CD4-positive, alpha-beta T cell treated with Interleukin-4 for 1 hour (primary cell): ENCODE data around the gene MATCAP1.

Experiments used
- DNase-seq, 2 donors: peaks; one replicate each; pipeline ENCODE4 v3.0.0-alpha.2; 2020 to 2022

Gene MATCAP1

DNA sequence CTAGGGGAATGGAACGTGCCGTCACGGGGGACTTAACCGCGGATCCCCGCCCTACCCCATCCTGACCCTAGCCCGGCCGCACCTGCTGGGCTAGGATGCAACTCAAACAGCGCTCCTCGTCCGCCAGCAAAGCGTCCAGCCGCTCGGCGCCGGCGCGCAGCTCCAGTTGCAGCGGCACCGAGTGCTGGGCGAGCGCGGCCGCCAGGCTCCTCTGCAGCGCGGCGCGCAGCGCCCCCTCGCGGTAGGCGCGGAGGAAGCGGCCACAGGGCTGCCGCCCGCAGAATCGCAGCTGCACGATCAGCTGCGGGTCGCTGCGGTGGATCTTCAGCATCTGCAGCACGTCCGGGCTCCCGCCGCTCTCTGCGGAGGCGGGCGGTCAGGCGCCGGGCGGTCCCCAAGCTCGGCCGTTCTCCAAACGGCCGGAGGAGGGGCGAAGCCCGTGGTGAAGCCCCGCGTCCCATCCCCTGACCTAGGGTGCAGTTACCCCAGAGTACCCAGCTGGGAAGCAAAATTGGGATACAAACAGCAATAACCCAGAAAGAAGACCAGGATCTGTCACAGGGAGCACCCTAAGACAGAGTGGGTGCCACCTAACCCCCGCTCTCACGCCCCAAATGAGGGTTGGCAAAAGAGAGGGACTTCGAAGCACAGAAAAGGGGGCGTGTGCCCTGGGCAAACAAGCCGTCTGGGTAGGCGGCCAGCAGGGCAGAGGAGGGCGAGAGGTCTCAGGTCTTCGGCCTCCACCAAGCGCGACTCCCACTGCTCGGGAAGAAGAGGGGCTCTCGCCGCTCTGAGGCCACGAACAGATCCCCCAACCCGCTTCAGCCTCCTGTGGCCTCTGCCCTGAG is 28.2 kb downstream of the MATCAP1 start:
- DNase-seq = peak; percentile 74 to 80

GRCh38 chr16:67154578-67155294 is 29.0 kb downstream of the MATCAP1 start:
- no peak for DNase-seq

- DNase-seq = no peak
Measured at GRCh38 chr16:67151431-67152097, 32.2 kb downstream of the MATCAP1 start.

GRCh38 chr16:67150833-67151396 is 32.8 kb downstream of the MATCAP1 start, which contains the start of gene B3GNT9:
B3GNT9 (minus strand) TSS chr16:67150998; CDS start chr16:67150485, 513 bp downstream.
- DNase-seq = peak in 1 of 2 donors; percentile 36

- DNase-seq = peak in 1 of 2 donors; percentile 39
Measured at GRCh38 chr16:67150047-67150832, 33.5 kb downstream of the MATCAP1 start.

GRCh38 chr16:67149276-67150046 is 34.3 kb downstream of the MATCAP1 start:
- no peak for DNase-seq

DNA sequence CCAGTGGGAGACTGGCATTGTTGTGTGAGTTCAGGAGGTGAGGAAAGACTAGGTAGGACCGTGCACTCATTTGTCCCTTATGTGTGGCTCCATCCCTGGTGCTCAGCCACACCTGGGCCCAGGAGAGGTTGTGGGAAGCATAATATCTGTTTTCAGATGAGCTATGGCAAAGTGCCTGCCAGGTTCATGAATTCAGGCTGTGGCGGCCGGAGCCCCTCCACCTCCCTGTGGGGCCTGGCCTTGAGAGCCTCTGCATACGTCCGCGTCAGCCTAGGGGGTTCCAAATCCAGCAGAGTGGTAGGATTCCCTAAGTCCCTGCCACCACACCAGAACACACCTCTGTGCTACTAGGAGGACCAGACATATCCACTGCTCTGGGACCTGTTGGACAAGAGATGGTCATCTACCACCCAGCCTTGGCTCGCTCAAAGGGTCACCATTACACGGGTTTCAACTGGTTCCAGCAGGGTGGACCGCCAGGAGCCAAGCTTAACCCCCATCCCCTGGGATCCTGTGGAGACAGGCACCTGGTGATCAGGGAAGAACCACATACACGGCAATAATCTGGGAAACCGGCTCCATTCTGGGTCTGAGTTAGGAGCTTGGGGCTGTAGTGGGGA is 35.0 kb downstream of the MATCAP1 start:
- DNase-seq = no peak

- DNase-seq = no peak
Measured at GRCh38 chr16:67148221-67148620, 35.5 kb downstream of the MATCAP1 start.

GRCh38 chr16:67147437-67148140 is 36.2 kb downstream of the MATCAP1 start:
- DNase-seq = no peak

DNA sequence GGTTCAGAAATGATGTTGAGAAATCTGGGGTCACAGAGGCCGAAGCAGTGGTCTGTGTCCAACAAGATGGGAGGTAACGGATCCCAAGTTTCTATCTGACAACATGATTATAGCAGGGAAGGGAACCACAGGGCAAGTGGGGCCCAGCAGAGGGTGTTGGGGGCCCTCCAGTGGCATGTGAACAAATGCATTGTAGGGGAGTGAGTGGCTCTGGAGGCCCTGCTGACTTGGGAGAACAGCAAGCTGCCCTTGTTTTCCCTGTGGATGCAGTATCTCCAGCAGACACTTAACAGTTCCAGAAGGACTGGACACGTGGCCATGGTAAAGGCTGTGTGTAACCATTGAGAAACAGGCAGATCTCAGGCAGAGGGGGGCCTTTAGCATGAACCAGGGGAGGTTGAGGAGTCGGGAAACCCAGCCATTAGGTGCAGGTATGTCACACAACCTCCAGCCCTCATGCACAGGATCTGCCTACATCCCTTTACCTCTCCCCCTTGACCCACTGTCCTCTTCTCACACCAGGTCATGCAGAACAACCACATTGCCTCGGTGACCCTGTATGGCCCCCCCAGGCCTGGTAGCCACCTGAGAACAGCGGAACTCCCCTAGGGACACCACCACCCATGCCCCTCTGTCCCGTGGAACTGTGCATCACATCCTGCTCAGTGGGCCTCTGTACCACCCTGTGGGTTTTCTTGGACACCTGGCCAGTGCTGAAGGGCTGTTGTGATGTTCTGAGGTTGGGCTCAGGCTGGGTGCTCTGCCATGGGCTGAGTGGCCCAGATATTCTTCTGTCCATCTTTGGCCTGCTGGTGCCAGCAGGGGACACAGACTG is 37.0 kb downstream of the MATCAP1 start:
- no peak for DNase-seq

DNA sequence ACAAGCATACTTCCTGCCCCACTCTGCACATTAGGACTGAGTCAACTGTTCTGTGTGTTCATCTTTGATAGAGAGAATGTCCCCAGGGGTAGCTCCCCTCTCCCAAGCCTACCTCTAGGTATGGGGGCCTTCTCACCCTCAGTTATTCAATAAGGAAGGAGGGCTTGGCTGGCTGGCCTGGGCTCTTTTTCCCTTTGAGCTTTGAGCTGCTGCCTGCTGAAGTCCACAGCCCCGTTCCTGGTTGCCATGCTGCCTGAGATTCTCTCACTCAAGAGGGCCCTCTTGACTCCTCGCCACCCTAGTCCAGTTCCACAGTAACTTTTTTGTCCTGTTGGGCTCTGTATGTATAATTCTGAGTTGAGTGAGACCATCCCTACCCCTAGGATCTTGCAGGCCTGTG is 38.0 kb downstream of the MATCAP1 start:
- DNase-seq = no peak

- no peak for DNase-seq
Measured at GRCh38 chr16:67144943-67145342, 38.8 kb downstream of the MATCAP1 start.

- DNase-seq = no peak
Measured at GRCh38 chr16:67142342-67142741, 41.4 kb downstream of the MATCAP1 start.

DNA sequence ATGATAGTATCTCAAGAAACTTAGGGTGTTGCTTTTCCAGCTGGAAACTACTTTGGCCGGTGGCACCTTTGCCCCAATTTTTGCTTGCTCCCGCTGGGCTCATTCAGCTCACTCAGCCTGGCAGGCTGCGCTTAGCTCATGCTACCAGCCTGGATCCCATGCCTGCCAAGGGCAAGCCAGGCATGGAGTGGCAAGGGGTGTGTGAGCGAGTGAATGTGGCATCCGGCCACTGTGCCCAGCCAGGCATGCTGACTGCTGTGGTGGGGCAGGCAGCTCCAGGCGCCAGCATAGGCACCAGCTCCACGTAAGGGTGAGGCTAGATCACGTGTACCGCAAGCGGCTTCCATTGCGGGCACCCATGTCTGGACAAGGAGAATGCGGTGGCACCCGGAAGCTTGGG is 42.4 kb downstream of the MATCAP1 start:
- DNase-seq = no peak

GRCh38 chr16:67137605-67138004 is 46.2 kb downstream of the MATCAP1 start:
- DNase-seq = no peak

DNA sequence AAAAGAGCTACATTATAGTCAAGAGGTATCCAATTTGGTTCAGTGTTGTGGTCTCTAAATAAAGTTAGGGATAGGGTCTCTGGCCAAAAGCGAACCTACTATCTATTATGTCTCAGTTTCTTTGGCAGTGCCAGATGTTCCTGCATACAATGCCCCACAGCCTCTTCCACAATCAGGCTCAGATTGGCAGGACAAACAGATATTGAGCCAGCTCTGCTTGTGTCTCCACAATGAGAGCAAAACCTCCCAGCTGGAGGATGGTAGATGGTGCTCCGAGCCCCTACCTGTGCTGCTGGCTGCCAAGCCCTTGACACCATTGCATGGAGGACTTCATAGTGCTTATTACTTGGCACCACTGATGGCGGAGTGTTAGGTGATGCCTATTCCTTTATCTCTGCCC is 54.3 kb downstream of the MATCAP1 start:
- no peak for DNase-seq

DNA sequence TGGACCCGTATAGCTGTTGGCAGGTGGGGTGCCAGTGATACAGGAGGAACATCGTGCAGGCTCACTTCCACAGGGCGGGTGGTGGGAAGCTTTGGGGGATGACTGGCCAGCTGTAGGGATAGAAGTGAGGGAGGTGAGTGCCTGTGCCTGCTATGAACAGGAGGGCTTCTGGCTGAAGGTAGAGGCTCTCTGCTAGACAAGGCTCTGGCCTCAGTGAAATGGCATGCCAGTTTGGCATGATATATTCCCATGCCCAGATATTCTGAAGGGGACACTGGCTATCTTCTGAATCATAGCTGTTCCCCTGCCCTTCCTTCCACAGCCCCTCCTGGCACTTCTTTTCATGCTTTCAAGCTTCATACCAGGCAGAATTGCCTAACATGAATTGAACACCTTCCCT is 54.9 kb downstream of the MATCAP1 start:
- no peak for DNase-seq

DNA sequence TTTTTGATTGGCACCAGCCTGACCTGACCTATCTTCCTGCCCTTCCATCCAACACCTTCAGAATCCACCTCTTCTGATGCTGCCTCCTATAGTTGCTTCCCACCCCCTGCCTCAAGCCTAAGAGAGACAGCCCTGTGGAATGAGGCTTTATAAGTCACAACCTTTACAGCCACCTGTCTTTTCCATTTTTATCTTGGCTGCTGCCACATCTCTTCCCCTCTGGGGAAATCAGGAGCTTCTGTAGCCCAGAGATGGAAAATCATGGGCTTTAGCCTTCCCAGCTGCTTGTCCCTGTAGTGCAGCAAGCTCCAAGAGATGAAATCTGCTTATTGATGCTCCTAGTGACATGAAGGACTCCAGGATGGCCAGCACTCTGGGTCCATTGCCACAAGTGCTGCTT is 55.3 kb downstream of the MATCAP1 start:
- no peak for DNase-seq
